ENCODE results near the gene LRMDA. TPM values are rescaled to one million over a fixed set of nuclear protein-coding genes. Genes with fewer than 3 reads are reported as not detected.

LRMDA gene
- total RNA-seq, 1 experiment from 2014 or later: not detected

DNA sequence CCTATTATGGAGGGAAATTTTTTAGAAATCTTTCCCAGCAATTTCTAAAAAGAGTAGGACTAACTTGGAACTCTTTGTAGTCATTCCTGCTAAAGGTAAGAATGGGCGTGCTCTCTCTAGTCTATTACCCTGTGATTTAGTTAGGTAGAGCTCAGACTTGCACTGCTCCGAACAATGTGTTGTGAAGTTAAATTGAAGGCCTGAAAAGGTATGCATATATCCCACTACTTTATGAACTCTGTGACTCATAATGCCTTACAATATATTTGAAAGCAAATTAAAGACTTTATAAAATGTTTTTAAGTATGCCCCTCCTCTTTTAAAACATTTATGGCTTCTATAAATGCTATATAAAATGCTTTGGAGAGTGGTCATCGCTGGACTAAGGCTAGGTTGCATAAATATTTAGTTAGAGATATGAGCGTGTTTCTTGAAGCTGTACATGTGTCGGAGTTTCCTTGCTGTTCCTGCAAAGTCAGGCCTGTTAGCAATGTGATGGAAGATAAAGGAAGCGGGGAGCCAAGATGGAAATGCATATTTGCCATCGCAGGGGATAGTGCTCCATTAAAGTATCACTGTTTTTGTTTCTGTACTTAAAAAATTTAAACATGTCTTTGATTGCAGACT, 761.4 kb downstream of the LRMDA start:
- Histone ChIP-seq H3K9me3 (ENCODE audit: low read depth, low read length, poor library complexity, severe bottlenecking) (no peaks in the 10 kb centered on the region), H3K27ac (ENCODE audit: low read depth, low read length, poor library complexity, severe bottlenecking) (no peak overlapping the region), H3K4me1 (ENCODE audit: insufficient read depth, low read length, poor library complexity, severe bottlenecking) (no peaks in the 10 kb centered on the region), H3K4me3 (ENCODE audit: low read depth, low read length, poor library complexity, severe bottlenecking) (no peak overlapping the region), H3K36me3 (ENCODE audit: insufficient read depth, low read length, poor library complexity, severe bottlenecking) (no peaks in the 10 kb centered on the region), H3K27me3 (replicated peaks; ENCODE audit: insufficient read depth, low read depth, low read length, poor library complexity) (no peaks in the 10 kb centered on the region)
- TF ChIP-seq EZH2 (IDR thresholded peaks at IDR 0.05; ENCODE audit: borderline replicate concordance, low read depth, low read length, poor library complexity, severe bottlenecking): no peak
- TF ChIP-seq, protein P1, sequence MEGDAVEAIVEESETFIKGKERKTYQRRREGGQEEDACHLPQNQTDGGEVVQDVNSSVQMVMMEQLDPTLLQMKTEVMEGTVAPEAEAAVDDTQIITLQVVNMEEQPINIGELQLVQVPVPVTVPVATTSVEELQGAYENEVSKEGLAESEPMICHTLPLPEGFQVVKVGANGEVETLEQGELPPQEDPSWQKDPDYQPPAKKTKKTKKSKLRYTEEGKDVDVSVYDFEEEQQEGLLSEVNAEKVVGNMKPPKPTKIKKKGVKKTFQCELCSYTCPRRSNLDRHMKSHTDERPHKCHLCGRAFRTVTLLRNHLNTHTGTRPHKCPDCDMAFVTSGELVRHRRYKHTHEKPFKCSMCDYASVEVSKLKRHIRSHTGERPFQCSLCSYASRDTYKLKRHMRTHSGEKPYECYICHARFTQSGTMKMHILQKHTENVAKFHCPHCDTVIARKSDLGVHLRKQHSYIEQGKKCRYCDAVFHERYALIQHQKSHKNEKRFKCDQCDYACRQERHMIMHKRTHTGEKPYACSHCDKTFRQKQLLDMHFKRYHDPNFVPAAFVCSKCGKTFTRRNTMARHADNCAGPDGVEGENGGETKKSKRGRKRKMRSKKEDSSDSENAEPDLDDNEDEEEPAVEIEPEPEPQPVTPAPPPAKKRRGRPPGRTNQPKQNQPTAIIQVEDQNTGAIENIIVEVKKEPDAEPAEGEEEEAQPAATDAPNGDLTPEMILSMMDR (conservative IDR thresholded peaks at IDR 0.05; ENCODE audit: low read depth, low read length): no peak
- ChIA-PET POLR2A (ENCODE audit: low non-redundant PET) (no interaction called here), CTCF (no interaction called here)
- intact Hi-C loops (cut with micrococcal nuclease; ENCODE audit: unreplicated experiment): no loop called here
- no TSS peak for BruUV-seq (replicated peaks)
- DNase-seq (ENCODE audit: low spot score): no peak

- no TSS peak for BruUV-seq (replicated peaks)
- Histone ChIP-seq H3K4me3 (ENCODE audit: low read depth, low read length, poor library complexity, severe bottlenecking) (no peak overlapping the region), H3K4me1 (ENCODE audit: insufficient read depth, low read length, poor library complexity, severe bottlenecking) (no peaks in the 10 kb centered on the region), H3K27ac (ENCODE audit: low read depth, low read length, poor library complexity, severe bottlenecking) (no peak overlapping the region), H3K27me3 (replicated peaks; ENCODE audit: insufficient read depth, low read depth, low read length, poor library complexity) (no peaks in the 10 kb centered on the region), H3K36me3 (ENCODE audit: insufficient read depth, low read length, poor library complexity, severe bottlenecking) (no peaks in the 10 kb centered on the region), H3K9me3 (ENCODE audit: low read depth, low read length, poor library complexity, severe bottlenecking) (no peaks in the 10 kb centered on the region)
- DNase-seq (ENCODE audit: low spot score): no peak
- intact Hi-C loops (cut with micrococcal nuclease; ENCODE audit: unreplicated experiment): no loop called here
- no peak for TF ChIP-seq EZH2 (IDR thresholded peaks at IDR 0.05; ENCODE audit: borderline replicate concordance, low read depth, low read length, poor library complexity, severe bottlenecking)
- TF ChIP-seq, protein P1 (conservative IDR thresholded peaks at IDR 0.05; ENCODE audit: low read depth, low read length): no peak
- CTCF ChIA-PET: no interaction called here
- POLR2A ChIA-PET (ENCODE audit: low non-redundant PET): no interaction called here
Measured at GRCh38 chr10:76195654-76196390, 764.4 kb downstream of the LRMDA start.

GRCh38 chr10:76197293-76197692, 765.9 kb downstream of the LRMDA start:
- H3K4me1 ChIP-seq (ENCODE audit: insufficient read depth, low read length, poor library complexity, severe bottlenecking): no peaks in the 10 kb centered on the region
- H3K4me3 ChIP-seq (ENCODE audit: low read depth, low read length, poor library complexity, severe bottlenecking): no peak overlapping the region
- intact Hi-C loops (cut with micrococcal nuclease; ENCODE audit: unreplicated experiment): no loop called here
- ChIA-PET POLR2A (ENCODE audit: low non-redundant PET) (no interaction called here), CTCF (no interaction called here)
- H3K27me3 ChIP-seq (replicated peaks; ENCODE audit: insufficient read depth, low read depth, low read length, poor library complexity): peaks cover 10% of the 10 kb centered on the region
- TF ChIP-seq, protein P1 (conservative IDR thresholded peaks at IDR 0.05; ENCODE audit: low read depth, low read length): no peak
- no peak for TF ChIP-seq EZH2 (IDR thresholded peaks at IDR 0.05; ENCODE audit: borderline replicate concordance, low read depth, low read length, poor library complexity, severe bottlenecking)
- H3K36me3 ChIP-seq (ENCODE audit: insufficient read depth, low read length, poor library complexity, severe bottlenecking): no peaks in the 10 kb centered on the region
- H3K27ac ChIP-seq (ENCODE audit: low read depth, low read length, poor library complexity, severe bottlenecking): no peak overlapping the region
- BruUV-seq (replicated peaks): no TSS peak
- H3K9me3 ChIP-seq (ENCODE audit: low read depth, low read length, poor library complexity, severe bottlenecking): no peaks in the 10 kb centered on the region
- no peak for DNase-seq (ENCODE audit: low spot score)
